Thymus (tissue), 11 donors: ENCODE data around the gene MUC13. TPM values are rescaled to one million over a fixed set of nuclear protein-coding genes. Genes with fewer than 3 reads are reported as not detected.
A peak's percentile ranks its signal among the peaks of the same experiment; 100 is the strongest.

Experiments used
- DNase-seq, 9 donors: peaks; one replicate each; pipeline ENCODE4 v3.0.0-alpha.2; 2013; ENCODE audit warnings: low spot score in 9 of 9, low read depth in 6 of 9, missing footprints in 1 of 9
- H3K27ac ChIP-seq, 2 donors: one replicate each; pipeline ENCODE4 v1.5.1; 2013; ENCODE audit warnings: control low read depth in 1 of 2, low read depth in 1 of 2, low read length in 1 of 2, mild to moderate bottlenecking in 1 of 2, moderate library complexity in 1 of 2
- H3K27me3 ChIP-seq, 2 donors: one replicate each; pipeline ENCODE4 v1.5.1; 2013; ENCODE audit warnings: low read length in 1 of 2; ENCODE audit not compliant: control insufficient read depth in 2 of 2, insufficient read depth in 1 of 2
- H3K36me3 ChIP-seq, 2 donors: one replicate each; pipeline ENCODE4 v1.5.1; 2013; ENCODE audit warnings: low read length in 1 of 2, mild to moderate bottlenecking in 1 of 2, moderate library complexity in 1 of 2; ENCODE audit not compliant: control insufficient read depth in 2 of 2, insufficient read depth in 2 of 2
- H3K4me1 ChIP-seq, 2 donors: one replicate each; pipeline ENCODE4 v1.5.1; 2013; ENCODE audit warnings: low read length in 2 of 2; ENCODE audit not compliant: control insufficient read depth in 2 of 2, insufficient read depth in 2 of 2
- H3K4me3 ChIP-seq, 2 donors: one replicate each; pipeline ENCODE4 v1.5.1; 2013; ENCODE audit warnings: low read length in 2 of 2, control low read depth in 1 of 2, mild to moderate bottlenecking in 1 of 2
- H3K9me3 ChIP-seq, 2 donors: one replicate each; pipeline ENCODE4 v1.5.1; 2013; ENCODE audit warnings: low read length in 1 of 2, mild to moderate bottlenecking in 1 of 2; ENCODE audit not compliant: control insufficient read depth in 2 of 2, insufficient read depth in 1 of 2
- WGBS: extraction: QIAGEN DNeasy Blood & Tissue Kit; methylation state at CpG from one replicate; pipeline ENCODE4 v1.1.7; 2013; 5-methylcytosine and 5-hydroxymethylcytosine counted together
- polyA plus RNA-seq: library from polyadenylated mRNA; stranded (reverse); fragments of 200-250 nt; gene quantifications from one replicate; pipeline ENCODE4 v1.2.3, GENCODE V29; 2013
- total RNA-seq: library from RNA; stranded (reverse); fragments of 120-200 nt; gene quantifications from one replicate; pipeline ENCODE4 v1.2.4, GENCODE V29; 2013
- donor health status: healthy.

MUC13 gene
- total and polyA plus RNA-seq, 2 donors: 0.05 to 0.46 TPM

DNA sequence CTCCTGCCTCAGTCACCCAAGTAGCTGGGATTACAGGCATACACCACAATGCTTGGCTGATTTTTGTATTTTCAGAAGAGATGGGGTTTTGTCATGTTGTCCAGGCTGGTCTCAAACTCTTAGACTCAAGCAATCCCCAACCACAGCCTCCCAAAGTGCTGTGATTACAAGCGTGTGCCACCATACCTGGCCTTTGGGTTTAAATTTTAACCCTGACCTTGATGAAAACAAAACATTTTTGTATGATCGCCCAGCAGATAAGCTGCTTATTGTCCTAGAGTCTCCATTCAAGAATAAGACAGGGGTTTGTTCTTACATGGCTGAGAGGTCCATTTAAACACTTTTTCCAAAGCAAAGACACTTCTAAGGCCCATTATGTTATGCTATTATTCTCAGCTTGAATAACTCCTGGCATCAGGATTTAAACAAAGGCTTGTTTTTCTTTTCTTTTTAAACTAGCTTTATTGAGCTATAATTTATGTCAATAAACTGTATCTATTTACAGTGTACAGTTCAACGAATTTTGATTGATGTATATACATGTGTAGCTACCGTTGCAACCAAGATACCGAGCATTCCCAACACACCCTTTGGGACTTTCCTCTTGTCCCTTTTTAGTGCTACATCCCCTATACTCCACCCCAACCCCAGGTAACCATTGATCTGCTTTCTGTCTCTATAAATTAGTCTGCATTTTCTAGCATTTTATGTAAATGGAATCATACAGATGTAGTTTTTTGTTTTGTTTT lies 1.4 kb upstream of the MUC13 start:
- H3K4me1 ChIP-seq: no peaks in the 10 kb centered on the region
- no peaks in the 10 kb centered on the region for H3K9me3 ChIP-seq
- no peak overlapping the region for H3K27ac ChIP-seq
- no peak for DNase-seq
- no peaks in the 10 kb centered on the region for H3K36me3 ChIP-seq
- no peaks in the 10 kb centered on the region for H3K27me3 ChIP-seq
- no peak overlapping the region for H3K4me3 ChIP-seq
- 96% methylated on average over 5 of the region's 5 CpGs for whole genome bisulfite sequencing

GRCh38 chr3:124935264-124935663 lies 713 bp upstream of the MUC13 start:
- H3K4me3 ChIP-seq: no peak overlapping the region
- no peak for DNase-seq
- no peaks in the 10 kb centered on the region for H3K27me3 ChIP-seq
- H3K27ac ChIP-seq: no peak overlapping the region
- H3K36me3 ChIP-seq: no peaks in the 10 kb centered on the region
- no peaks in the 10 kb centered on the region for H3K4me1 ChIP-seq
- no peaks in the 10 kb centered on the region for H3K9me3 ChIP-seq

DNA sequence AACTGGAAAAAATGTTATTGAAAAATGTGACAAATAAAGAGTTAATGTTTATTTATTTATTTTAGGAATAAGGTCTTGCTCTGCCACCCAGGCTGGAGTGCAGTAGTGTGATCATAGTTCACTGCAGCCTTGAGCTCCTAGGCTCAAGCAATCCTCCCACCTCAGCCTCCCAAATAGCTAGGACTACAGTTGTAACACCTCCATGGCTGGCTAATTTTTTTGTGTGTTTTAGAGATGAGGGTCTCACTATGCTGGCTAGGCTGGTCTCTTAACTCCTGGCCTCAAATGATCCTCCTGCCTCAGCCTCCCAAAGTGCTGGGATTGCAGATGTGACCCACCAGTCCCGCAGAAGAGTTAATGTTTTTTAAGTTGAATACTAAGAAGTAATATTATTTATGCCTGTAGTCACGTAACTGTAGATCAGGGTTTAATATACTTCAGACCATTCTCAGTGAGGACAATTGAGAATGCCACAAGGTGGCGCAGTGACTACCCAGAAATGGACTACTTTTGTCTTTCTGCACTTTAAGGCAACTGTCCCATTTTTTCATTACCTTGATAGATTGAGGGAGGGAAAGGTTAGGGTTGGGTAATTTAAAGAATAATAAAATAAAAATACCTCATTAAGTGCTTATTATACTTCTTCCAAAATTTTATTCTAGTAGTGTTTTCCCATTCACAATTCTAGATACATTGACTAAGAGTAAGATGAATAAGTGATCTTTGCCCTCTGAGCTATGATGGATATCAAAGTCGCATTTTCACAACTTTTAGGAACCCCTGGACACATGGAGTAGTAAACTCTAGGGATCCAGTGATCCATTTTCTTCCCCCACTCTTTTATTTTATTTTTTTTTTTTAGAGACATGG lies 6.0 kb downstream of the MUC13 start:
- H3K9me3 ChIP-seq: no peaks in the 10 kb centered on the region
- no peak overlapping the region for H3K4me3 ChIP-seq
- DNase-seq: peak; percentile 14 to 71 (median 53)
- H3K4me1 ChIP-seq: no peaks in the 10 kb centered on the region
- no peak overlapping the region for H3K27ac ChIP-seq
- 44% methylated on average over 4 of the region's 4 CpGs for WGBS
- no peaks in the 10 kb centered on the region for H3K36me3 ChIP-seq
- H3K27me3 ChIP-seq: peaks cover 0 to 2% of the 10 kb centered on the region in 2 donors

GRCh38 chr3:124927574-124928045 lies 6.9 kb downstream of the MUC13 start:
- Histone ChIP-seq H3K27ac (no peak overlapping the region), H3K4me3 (no peak overlapping the region), H3K4me1 (no peaks in the 10 kb centered on the region), H3K27me3 (peaks cover 0 to 2% of the 10 kb centered on the region in 2 donors), H3K36me3 (no peaks in the 10 kb centered on the region), H3K9me3 (no peaks in the 10 kb centered on the region)
- 92% methylated on average over 2 of the region's 2 CpGs for WGBS
- DNase-seq: no peak

GRCh38 chr3:124926426-124927101 lies 8.0 kb downstream of the MUC13 start:
- Histone ChIP-seq H3K27ac (no peak overlapping the region), H3K4me1 (no peaks in the 10 kb centered on the region), H3K27me3 (peaks cover 0 to 2% of the 10 kb centered on the region in 2 donors), H3K36me3 (no peaks in the 10 kb centered on the region), H3K9me3 (no peaks in the 10 kb centered on the region), H3K4me3 (no peak overlapping the region)
- 88% methylated on average over 4 of the region's 4 CpGs for WGBS
- no peak for DNase-seq

GRCh38 chr3:124924741-124925140 lies 9.8 kb downstream of the MUC13 start:
- DNase-seq: no peak
- WGBS: 97% methylated on average over 2 of the region's 2 CpGs
- Histone ChIP-seq H3K4me1 (no peaks in the 10 kb centered on the region), H3K4me3 (no peak overlapping the region), H3K36me3 (no peaks in the 10 kb centered on the region), H3K9me3 (no peaks in the 10 kb centered on the region), H3K27ac (no peak overlapping the region), H3K27me3 (peaks cover 0 to 2% of the 10 kb centered on the region in 2 donors)

DNA sequence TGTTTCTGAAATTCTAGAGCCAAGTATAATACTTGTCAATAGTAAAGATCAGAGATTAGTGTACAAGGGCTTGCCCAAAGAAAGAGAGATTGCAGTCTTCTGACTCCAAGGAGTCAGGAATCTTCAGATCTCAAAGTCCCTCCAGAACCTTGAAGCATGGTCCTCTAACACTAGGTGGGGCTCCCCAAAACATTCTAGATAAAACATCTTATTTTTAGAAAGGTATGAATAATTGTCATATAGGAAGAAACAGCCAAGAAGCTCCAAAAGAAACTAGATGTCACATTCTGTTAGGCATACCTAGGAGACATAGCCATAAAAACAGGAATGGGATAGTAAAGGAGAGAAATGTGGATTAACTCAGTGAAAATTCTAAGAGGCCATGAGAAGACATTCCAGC lies 10.7 kb downstream of the MUC13 start:
- Histone ChIP-seq H3K36me3 (no peaks in the 10 kb centered on the region), H3K27me3 (no peaks in the 10 kb centered on the region), H3K27ac (no peak overlapping the region), H3K9me3 (no peaks in the 10 kb centered on the region), H3K4me3 (no peak overlapping the region), H3K4me1 (no peaks in the 10 kb centered on the region)
- no peak for DNase-seq

GRCh38 chr3:124920718-124921117 lies 13.8 kb downstream of the MUC13 start:
- H3K4me1 ChIP-seq: no peaks in the 10 kb centered on the region
- H3K4me3 ChIP-seq: no peak overlapping the region
- peaks cover 0 to 2% of the 10 kb centered on the region in 2 donors for H3K27me3 ChIP-seq
- H3K36me3 ChIP-seq: no peaks in the 10 kb centered on the region
- no peak overlapping the region for H3K27ac ChIP-seq
- DNase-seq: no peak
- 98% methylated on average over 5 of the region's 5 CpGs for WGBS
- no peaks in the 10 kb centered on the region for H3K9me3 ChIP-seq

- no peaks in the 10 kb centered on the region for H3K36me3 ChIP-seq
- no peak overlapping the region for H3K4me3 ChIP-seq
- no peaks in the 10 kb centered on the region for H3K4me1 ChIP-seq
- WGBS: 92% methylated on average over 2 of the region's 2 CpGs
- no peak for DNase-seq
- peaks cover 0 to 2% of the 10 kb centered on the region in 2 donors for H3K27me3 ChIP-seq
- no peak overlapping the region for H3K27ac ChIP-seq
- H3K9me3 ChIP-seq: no peaks in the 10 kb centered on the region
Observed at GRCh38 chr3:124919756-124920155, 14.8 kb downstream of the MUC13 start.
